ENCODE results near the gene CYP4X1.
A peak's percentile ranks its signal among the peaks of the same experiment; 100 is the strongest.
"Not testable (repeated sequence)": the region's sequence is repeated elsewhere in the genome, so short reads cannot be mapped to it uniquely, and the experiment has no call there.

The CYP4X1 gene

DNA sequence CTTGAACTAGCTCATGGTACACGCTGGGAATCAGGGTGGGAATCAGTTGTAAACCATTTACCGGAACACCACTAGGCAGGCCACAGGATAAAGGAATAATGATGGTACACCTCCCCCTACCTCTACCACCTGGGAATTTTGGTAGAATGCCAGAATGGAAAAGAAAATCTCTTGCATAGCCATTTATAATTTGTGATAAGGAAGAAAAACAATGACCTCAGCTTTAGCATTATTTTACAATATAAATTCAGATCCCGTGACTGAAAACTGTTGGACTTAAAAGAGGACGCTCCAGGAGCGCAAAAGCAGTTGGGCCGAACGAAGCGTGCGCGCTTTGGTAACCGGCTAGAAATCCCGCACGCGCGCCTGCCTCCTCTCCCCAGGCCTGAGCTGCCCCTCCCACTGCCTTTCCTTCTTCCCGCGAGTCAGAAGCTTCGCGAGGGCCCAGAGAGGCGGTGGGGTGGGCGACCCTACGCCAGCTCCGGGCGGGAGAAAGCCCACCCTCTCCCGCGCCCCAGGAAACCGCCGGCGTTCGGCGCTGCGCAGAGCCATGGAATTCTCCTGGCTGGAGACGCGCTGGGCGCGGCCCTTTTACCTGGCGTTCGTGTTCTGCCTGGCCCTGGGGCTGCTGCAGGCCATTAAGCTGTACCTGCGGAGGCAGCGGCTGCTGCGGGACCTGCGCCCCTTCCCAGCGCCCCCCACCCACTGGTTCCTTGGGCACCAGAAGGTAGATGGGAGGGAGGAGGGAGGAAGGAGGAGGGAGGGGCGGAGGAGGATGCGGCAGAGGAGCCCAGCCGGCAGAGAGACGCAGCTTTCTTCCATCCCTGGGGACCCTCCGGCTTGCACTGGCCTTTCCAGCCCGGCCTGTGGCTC lies at the start of gene CYP4X1:
TSS of gene CYP4X1 (plus strand) at position 402 of the 873 bp plus-strand sequence. CDS start at position 551, 149 bp downstream.
- peak; percentile 0 for DNase-seq

DNA sequence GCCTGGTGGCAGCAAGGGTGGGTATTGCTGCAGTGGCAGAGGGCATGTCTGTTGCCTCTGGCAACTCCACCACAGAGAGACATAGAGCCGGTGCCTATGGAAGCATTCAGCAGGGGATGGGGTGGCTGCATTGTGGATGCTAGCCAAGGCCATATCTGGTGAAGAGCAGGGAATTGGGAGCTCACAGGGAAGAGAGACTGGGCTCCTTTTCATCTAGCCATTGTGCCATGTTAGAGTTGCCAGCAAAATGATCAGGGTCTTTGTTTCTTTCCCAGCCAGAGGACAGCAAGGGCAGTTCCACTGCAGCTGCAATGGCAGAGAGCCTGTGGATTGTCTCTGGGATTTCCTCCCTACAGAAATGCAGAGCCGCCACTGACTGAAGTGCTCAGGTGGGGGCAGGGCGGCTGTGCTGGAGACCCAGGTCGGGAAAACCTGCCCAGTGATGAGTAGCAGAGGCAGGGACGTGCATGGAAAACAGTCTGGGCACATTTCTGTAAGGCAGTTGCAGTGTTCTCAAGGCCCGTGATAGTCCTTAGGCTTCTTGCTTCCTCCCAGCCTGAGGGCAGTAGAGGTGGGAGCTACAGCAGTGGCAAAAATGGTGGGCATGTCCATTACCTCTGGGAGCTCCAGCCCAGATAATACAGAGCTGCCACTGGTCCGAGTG lies 40.2 kb upstream of the CYP4X1 start:
- DNase-seq, result no peak

DNA sequence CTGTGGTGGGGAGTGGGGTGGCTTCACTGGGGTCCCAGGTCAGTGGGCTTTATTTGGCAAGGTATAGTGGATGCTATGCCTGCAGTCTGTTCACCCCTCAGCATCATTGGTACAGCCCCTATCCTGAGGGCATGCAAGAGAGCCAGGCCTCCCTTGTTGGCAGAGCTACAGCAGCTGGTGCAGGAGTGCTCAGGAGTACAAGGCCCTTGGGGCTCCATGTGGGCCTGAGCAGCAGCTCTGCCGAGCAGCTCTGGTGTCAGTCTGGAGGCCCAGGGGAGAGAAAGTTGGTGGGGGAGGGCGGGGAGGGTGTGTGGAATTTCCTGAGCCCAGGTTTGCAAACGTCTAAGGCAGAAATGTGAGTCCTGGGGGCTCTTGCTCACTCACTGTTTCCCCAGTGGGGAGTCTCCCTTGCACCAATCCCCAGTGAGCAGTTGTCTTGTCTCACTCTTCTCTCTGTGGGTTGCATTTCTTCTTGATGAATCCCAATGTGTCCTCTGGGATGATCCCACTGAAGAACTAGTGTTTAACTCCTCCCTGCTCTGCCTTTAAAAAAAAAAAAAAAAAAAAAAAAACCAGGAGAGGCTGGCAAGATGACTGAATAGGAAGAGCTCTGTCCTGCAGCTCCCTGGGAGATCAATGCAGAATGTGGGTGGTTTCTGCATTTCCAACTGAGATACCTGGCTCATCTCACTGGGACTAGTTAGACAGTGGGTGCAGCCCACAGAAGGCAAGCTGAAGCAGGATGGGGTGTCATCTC lies 39.5 kb upstream of the CYP4X1 start:
- no peak for DNase-seq

DNA sequence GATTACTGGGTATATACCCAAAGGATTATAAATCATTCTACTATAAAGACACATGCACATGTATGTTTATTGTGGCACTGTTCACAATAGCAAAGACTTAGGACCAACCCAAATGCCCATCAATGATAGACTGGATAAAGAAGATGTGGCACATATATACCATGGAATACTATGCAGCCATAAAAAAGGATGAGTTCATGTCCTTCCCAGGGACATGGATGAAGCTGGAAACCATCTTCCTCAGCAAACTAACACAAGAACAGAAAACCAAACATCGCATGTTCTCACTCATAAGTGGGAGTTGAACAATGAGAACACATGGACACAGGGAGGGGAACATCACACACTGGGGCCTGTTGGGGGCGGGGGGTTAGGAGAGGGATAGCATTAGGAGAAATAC lies 32.9 kb upstream of the CYP4X1 start:
- not testable (repeated sequence) for DNase-seq

- DNase-seq, result no peak
Observed at GRCh38 chr1:46991083-46991923, 32.2 kb upstream of the CYP4X1 start.

DNA sequence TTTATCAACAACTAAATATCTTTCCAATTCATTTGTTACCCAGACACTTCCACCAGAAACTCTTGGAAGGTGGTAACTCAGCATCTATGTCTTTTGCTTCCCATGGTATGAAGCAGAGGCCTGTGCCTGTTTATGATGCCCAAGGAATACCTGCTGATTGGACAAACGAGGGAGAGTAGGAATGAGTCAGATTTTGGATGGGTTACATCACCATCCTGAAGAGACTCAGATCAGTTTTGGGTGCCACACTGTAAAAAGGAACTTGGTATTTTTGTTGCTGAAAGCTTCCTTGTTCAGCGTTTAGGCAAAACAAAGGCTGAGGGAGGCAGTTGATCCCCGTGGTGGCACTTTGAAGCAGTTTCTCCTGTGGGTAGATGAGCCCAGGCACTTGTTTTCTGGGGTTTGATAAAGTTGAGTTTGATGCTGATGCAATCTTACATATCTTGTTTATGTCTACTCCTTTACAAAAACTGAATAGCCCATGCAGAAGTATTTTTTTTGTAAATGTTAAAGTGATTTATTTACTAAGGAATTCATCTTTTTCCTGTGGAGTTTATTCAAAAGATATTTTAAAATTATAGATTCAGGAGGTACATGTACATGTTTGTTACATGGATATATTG lies 26.7 kb upstream of the CYP4X1 start:
- no peak for DNase-seq

DNA sequence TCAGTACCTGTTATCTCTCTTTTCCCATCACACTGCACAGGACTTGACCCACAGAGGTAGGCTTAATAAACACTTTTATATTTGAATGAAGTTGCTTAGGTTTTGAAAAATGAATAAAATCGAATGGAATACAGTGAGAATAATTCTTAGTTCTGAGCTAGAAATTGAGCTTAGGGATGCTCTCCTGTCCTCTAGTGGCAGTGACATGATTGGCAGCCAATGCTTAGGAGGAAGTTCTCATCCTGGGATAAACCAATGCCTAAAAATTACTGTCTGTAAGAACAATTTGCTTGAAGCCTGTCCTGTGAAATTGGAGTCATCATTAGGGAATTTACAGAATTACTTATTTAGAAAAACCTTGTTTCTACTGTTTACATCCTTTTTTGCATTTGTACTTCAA lies 21.3 kb upstream of the CYP4X1 start:
- no peak for DNase-seq

DNA sequence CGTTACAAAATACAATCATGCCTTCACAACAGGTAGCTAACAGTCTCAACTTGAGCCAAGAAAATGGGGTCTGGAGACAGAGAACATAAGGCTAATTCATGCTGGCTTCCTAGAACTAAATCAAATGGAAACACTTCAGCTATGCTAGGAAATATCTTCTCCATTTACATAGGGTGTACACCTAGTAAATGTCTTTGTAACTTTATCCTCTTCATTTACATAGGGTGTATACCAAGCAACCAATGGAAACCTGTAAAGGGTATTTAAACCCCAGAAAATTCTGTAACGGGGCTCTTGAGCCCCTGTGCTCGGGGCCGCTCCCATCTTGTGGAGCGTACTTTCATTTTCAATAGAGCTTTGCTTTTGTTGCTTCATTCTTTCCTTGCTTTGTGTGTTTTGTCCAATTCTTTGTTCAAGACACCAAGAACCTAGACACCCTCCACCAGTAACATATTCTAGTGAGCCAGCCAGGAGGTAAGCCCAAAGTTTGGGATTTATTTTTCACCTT lies 19.5 kb upstream of the CYP4X1 start:
- DNase-seq, result no peak

- DNase-seq, result not testable (repeated sequence)
Observed at GRCh38 chr1:47006437-47006836, 17.0 kb upstream of the CYP4X1 start.

DNA sequence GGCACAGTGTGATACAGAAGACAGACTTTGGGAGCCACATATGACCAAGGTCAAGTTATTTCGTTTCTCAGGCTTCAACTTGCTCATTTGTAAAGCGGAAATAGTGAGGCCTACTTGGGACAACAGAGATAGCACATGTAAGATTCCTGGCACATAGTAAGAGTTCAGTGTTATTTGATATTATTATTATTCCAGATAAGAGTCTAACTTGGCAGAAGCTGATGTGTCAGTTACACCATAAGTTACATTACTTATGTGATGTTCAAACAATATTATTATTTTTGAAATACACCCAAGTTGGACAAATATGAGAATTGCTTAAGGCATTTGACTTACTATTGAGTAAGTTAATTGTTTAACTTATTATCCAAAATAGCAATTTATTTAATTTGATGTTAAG lies 10.2 kb upstream of the CYP4X1 start:
- no peak for DNase-seq

DNA sequence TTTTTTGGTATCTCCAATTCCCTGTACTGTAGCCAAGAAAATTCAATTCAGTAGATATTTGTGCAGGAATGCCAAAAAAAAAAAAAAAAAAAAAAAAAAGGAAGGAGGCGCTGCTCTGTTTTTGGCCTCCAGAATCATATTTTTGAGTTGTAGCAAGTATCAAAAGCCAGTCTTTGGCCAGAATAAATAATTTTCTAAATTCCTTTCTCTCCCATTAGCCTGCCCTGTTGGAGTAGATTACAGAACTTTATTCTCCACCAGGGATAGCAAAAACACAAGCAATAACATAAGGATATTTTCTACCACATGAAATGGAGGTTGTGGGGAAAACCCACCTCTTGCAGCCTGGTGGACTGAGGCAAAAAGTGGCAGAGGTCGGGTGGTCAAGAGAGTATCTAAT lies 2.4 kb upstream of the CYP4X1 start:
- DNase-seq, result no peak

GRCh38 chr1:47024141-47024801 lies 802 bp downstream of the CYP4X1 start:
- no peak for DNase-seq

DNA sequence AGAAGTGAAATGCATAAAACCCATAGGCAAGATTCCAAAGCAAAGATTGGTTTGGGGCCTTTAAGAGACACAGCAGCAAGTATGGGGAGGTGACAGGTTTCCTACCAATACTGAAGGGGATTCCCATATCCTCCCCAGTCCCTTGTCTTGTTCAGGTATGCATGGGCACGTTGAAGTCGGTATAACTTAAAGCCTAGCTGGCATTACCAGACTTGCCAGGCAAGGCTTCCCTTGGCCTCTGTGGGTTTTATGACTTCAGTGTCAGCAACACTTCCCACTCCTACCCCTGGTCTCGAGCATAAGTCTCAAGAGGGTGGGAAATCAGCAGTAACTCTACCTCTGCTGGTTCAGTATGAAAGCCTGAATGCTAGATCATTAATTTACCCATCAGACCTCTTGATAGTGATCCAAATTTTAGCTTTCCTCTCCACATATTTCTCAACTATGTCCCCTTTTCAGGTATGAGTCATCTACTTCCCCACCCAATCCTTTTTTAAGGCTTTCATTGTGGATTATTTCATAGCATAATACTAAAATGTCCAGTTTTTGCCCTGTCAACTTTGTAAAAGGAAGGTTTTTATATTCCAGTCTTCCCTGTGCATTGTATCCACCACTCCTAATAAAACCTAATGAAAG lies 6.8 kb downstream of the CYP4X1 start:
- DNase-seq, result no peak

- no peak for DNase-seq
Observed at GRCh38 chr1:47031059-47031458, 7.6 kb downstream of the CYP4X1 start.

- no peak for DNase-seq
Observed at GRCh38 chr1:47031585-47031984, 8.1 kb downstream of the CYP4X1 start.

DNA sequence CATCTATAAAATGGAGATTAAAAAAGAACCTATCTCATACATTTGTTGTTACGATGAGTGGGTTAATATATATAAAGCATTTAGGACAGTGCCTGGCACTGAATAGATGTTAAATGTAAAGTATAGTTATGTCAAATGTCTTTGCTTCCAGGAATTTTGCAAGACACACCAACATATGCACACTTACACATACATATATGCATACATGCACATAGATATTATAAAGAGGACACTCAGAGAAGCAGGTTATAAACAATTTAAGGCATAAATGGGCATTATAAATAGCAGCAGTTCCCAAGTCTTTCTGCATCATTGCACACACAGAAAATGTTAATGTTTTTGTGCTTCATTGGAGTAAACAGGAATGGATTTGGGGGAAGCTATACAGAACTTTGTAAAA lies 13.3 kb downstream of the CYP4X1 start:
- DNase-seq, result no peak

DNA sequence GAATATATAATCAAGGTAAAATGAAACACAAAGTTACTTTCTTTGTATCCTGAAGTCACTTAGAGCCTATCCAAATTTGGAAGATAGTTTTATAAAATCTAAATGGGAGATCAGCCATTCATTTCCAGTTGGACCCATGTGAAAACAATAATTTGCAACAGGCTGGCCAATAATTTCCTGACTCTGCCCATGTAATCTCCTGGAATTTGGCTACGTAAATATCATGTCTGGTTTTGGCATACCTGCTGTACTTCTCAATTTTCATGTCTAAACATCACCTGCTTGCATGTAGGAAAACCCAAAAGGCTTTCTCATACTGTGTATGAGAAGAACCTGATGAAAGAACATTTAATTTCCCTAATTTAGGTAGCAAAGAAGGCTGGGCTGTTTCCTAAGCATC lies 35.9 kb downstream of the CYP4X1 start:
- no peak for DNase-seq

DNA sequence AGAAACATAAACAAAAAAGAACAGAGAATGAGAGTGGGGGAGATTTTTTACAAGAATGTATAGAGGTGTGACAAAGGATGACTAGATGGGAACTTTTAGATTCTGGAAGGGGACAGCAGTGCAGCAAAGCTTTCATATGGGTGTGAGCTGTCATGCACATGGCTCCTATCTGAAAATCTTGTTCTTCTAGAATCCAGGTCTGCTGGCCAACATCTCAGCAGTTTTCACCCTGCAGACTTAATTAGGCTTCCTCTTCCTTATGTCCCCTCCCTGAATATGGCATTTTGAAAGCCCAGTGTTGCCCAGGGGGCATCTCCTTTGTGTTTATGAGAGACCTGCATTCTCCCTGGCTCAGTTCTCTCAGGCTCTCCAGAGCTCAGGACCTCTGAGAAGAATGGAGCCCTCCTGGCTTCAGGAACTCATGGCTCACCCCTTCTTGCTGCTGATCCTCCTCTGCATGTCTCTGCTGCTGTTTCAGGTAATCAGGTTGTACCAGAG lies 43.7 kb downstream of the CYP4X1 start, which contains the start of gene CYP4Z1:
TSS of gene CYP4Z1 (plus strand) at position 135 of the 498 bp plus-strand sequence. CDS start at position 395, 260 bp downstream.
- DNase-seq, result no peak

DNA sequence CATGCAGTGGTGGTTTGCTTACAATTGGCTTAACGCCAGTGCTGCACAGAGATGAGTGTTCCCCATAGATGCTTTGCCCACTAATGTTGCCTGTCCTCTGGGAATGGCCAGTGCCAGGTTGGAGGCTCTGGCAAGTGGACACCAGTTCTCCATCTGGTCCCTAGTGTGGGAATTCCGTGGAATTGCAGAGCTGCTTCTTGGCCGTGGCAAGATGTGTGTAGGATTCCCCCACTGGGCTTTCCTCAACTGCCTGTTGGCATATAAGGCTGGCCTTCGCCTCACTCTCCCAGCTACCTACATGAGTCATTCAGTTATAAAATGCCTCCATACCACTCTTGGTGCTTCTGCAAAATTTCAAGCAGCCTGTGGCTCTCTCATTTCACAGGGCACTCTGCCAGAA lies 45.6 kb downstream of the CYP4X1 start:
- DNase-seq, result not testable (repeated sequence)

DNA sequence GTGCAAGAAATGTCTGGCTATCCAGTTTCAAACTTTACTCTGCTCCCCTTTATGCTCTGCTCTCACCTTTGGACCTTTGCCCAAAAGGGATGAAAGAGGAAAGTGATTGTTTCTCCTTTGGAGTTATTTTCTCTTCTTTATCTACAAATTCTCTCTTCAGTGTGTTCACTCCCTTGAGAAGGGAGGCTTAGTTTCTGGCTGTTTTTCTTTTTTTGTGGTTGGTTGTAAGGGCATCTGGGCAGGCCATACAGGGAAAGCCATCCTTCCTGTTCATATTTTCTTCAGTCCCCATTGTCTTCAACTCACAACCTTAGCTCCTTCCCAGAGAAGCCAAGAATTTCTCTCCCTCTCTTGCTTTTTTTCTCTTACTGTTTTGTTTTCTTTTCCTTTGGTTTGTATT lies 46.0 kb downstream of the CYP4X1 start:
- not testable (repeated sequence) for DNase-seq

All from NCI-H146 (cell line).